ENCODE results near the gene GOLGA6L2. TPM values are rescaled to one million over a fixed set of nuclear protein-coding genes. Genes with fewer than 3 reads are reported as not detected.

Gene GOLGA6L2
- not detected for polyA plus RNA-seq
- long read RNA-seq, donor 1: 0 reads
- long read RNA-seq, donor 2: 0 reads
- long read RNA-seq, donor 3: 0 reads
- long read RNA-seq, donor 4: 0 reads
- long read RNA-seq, donor 5: 0 reads
- long read RNA-seq, donor 6: 0 reads
- long read RNA-seq, donor 7: 0 reads
- long read RNA-seq, donor 8: 0 reads
- long read RNA-seq, donor 9: 0 reads
- long read RNA-seq, donor 10: 0 reads
- long read RNA-seq, donor 11: 0 reads

GRCh38 chr15:23447107-23447500 is at the start of gene GOLGA6L2:
Gene GOLGA6L2 (minus strand): TSS chr15:23447243. CDS start chr15:23447181, 62 bp downstream.
- no peaks in the 10 kb centered on the region for H3K27me3 ChIP-seq (ENCODE audit: control insufficient read depth, insufficient read depth, low read length)
- H3K9me3 ChIP-seq (ENCODE audit: control insufficient read depth, low read depth, low read length): peaks cover 4% of the 10 kb centered on the region
- no peak within 1 kb of the TSS for H3K27ac ChIP-seq (ENCODE audit: low read length)
- no peaks in the 10 kb centered on the region for H3K4me1 ChIP-seq (ENCODE audit: control insufficient read depth, insufficient read depth, low read length)
- H3K4me3 ChIP-seq (ENCODE audit: low read length): no peak within 1 kb of the TSS
- no peak for DNase-seq
- WGBS (ENCODE audit: insufficient coverage, low lambda C conversion rate): no CpG with 5 or more reads among the region's 10 CpGs
- H3K36me3 ChIP-seq (ENCODE audit: control insufficient read depth, insufficient read depth, low read length): no peaks in the 10 kb centered on the region

GRCh38 chr15:23484870-23485269 is 37.8 kb upstream of the GOLGA6L2 start:
- WGBS (ENCODE audit: insufficient coverage, low lambda C conversion rate): no CpG with 5 or more reads among the region's 2 CpGs
- Histone ChIP-seq H3K9me3 (ENCODE audit: control insufficient read depth, low read depth, low read length) (no peaks in the 10 kb centered on the region), H3K4me1 (ENCODE audit: control insufficient read depth, insufficient read depth, low read length) (no peaks in the 10 kb centered on the region), H3K4me3 (ENCODE audit: low read length) (no peak overlapping the region), H3K36me3 (ENCODE audit: control insufficient read depth, insufficient read depth, low read length) (no peaks in the 10 kb centered on the region), H3K27ac (ENCODE audit: low read length) (no peak overlapping the region), H3K27me3 (ENCODE audit: control insufficient read depth, insufficient read depth, low read length) (no peaks in the 10 kb centered on the region)
- no peak for DNase-seq

GRCh38 chr15:23483821-23484299 is 36.8 kb upstream of the GOLGA6L2 start:
- Histone ChIP-seq H3K4me1 (ENCODE audit: control insufficient read depth, insufficient read depth, low read length) (no peaks in the 10 kb centered on the region), H3K36me3 (ENCODE audit: control insufficient read depth, insufficient read depth, low read length) (no peaks in the 10 kb centered on the region), H3K27ac (ENCODE audit: low read length) (no peak overlapping the region), H3K9me3 (ENCODE audit: control insufficient read depth, low read depth, low read length) (no peaks in the 10 kb centered on the region), H3K27me3 (ENCODE audit: control insufficient read depth, insufficient read depth, low read length) (no peaks in the 10 kb centered on the region), H3K4me3 (ENCODE audit: low read length) (no peak overlapping the region)
- DNase-seq: no peak
- WGBS (ENCODE audit: insufficient coverage, low lambda C conversion rate): 60% methylated on average over 1 of the region's 2 CpGs

- WGBS (ENCODE audit: insufficient coverage, low lambda C conversion rate): no CpG with 5 or more reads among the region's 3 CpGs
- peaks cover 1% of the 10 kb centered on the region for H3K9me3 ChIP-seq (ENCODE audit: control insufficient read depth, low read depth, low read length)
- H3K27me3 ChIP-seq (ENCODE audit: control insufficient read depth, insufficient read depth, low read length): no peaks in the 10 kb centered on the region
- no peaks in the 10 kb centered on the region for H3K4me1 ChIP-seq (ENCODE audit: control insufficient read depth, insufficient read depth, low read length)
- no peaks in the 10 kb centered on the region for H3K36me3 ChIP-seq (ENCODE audit: control insufficient read depth, insufficient read depth, low read length)
- no peak overlapping the region for H3K4me3 ChIP-seq (ENCODE audit: low read length)
- no peak overlapping the region for H3K27ac ChIP-seq (ENCODE audit: low read length)
- no peak for DNase-seq
These were observed 35.9 kb upstream of the GOLGA6L2 start for GRCh38 chr15:23482764-23483489.

- DNase-seq: no peak
- no CpG with 5 or more reads among the region's 1 CpG for WGBS (ENCODE audit: insufficient coverage, low lambda C conversion rate)
- no peak overlapping the region for H3K27ac ChIP-seq (ENCODE audit: low read length)
These were observed 35.2 kb upstream of the GOLGA6L2 start for GRCh38 chr15:23482228-23482627.

GRCh38 chr15:23477920-23478319 is 30.9 kb upstream of the GOLGA6L2 start:
- Histone ChIP-seq H3K27ac (ENCODE audit: low read length) (no peak overlapping the region), H3K9me3 (ENCODE audit: control insufficient read depth, low read depth, low read length) (peaks cover 3% of the 10 kb centered on the region), H3K4me1 (ENCODE audit: control insufficient read depth, insufficient read depth, low read length) (no peaks in the 10 kb centered on the region), H3K36me3 (ENCODE audit: control insufficient read depth, insufficient read depth, low read length) (no peaks in the 10 kb centered on the region), H3K4me3 (ENCODE audit: low read length) (no peak overlapping the region), H3K27me3 (ENCODE audit: control insufficient read depth, insufficient read depth, low read length) (no peaks in the 10 kb centered on the region)
- WGBS (ENCODE audit: insufficient coverage, low lambda C conversion rate): no CpG with 5 or more reads among the region's 6 CpGs
- DNase-seq: no peak

More at GRCh38 chr15:23482228-23482627, 35.2 kb upstream of the GOLGA6L2 start:
- H3K9me3 ChIP-seq (ENCODE audit: control insufficient read depth, low read depth, low read length): peaks cover 3% of the 10 kb centered on the region
- no peaks in the 10 kb centered on the region for H3K4me1 ChIP-seq (ENCODE audit: control insufficient read depth, insufficient read depth, low read length)
- no peaks in the 10 kb centered on the region for H3K27me3 ChIP-seq (ENCODE audit: control insufficient read depth, insufficient read depth, low read length)
- H3K36me3 ChIP-seq (ENCODE audit: control insufficient read depth, insufficient read depth, low read length): no peaks in the 10 kb centered on the region
- no peak overlapping the region for H3K4me3 ChIP-seq (ENCODE audit: low read length)

- 83% methylated on average over 1 of the region's 3 CpGs for WGBS (ENCODE audit: insufficient coverage, low lambda C conversion rate)
- Histone ChIP-seq H3K4me1 (ENCODE audit: control insufficient read depth, insufficient read depth, low read length) (no peaks in the 10 kb centered on the region), H3K4me3 (ENCODE audit: low read length) (no peak overlapping the region), H3K27me3 (ENCODE audit: control insufficient read depth, insufficient read depth, low read length) (no peaks in the 10 kb centered on the region), H3K36me3 (ENCODE audit: control insufficient read depth, insufficient read depth, low read length) (no peaks in the 10 kb centered on the region), H3K9me3 (ENCODE audit: control insufficient read depth, low read depth, low read length) (no peaks in the 10 kb centered on the region), H3K27ac (ENCODE audit: low read length) (no peak overlapping the region)
- DNase-seq: no peak
These were observed 25.6 kb upstream of the GOLGA6L2 start for GRCh38 chr15:23472678-23473077.

GRCh38 chr15:23472033-23472432 is 25.0 kb upstream of the GOLGA6L2 start:
- no peaks in the 10 kb centered on the region for H3K27me3 ChIP-seq (ENCODE audit: control insufficient read depth, insufficient read depth, low read length)
- no peak for DNase-seq
- no peak overlapping the region for H3K27ac ChIP-seq (ENCODE audit: low read length)
- WGBS (ENCODE audit: insufficient coverage, low lambda C conversion rate): no CpG with 5 or more reads among the region's 1 CpG
- H3K4me3 ChIP-seq (ENCODE audit: low read length): no peak overlapping the region
- no peaks in the 10 kb centered on the region for H3K9me3 ChIP-seq (ENCODE audit: control insufficient read depth, low read depth, low read length)
- no peaks in the 10 kb centered on the region for H3K36me3 ChIP-seq (ENCODE audit: control insufficient read depth, insufficient read depth, low read length)
- H3K4me1 ChIP-seq (ENCODE audit: control insufficient read depth, insufficient read depth, low read length): no peaks in the 10 kb centered on the region

- Histone ChIP-seq H3K27ac (ENCODE audit: low read length) (no peak overlapping the region), H3K9me3 (ENCODE audit: control insufficient read depth, low read depth, low read length) (peaks cover 2% of the 10 kb centered on the region), H3K4me3 (ENCODE audit: low read length) (no peak overlapping the region), H3K4me1 (ENCODE audit: control insufficient read depth, insufficient read depth, low read length) (no peaks in the 10 kb centered on the region), H3K36me3 (ENCODE audit: control insufficient read depth, insufficient read depth, low read length) (no peaks in the 10 kb centered on the region), H3K27me3 (ENCODE audit: control insufficient read depth, insufficient read depth, low read length) (no peaks in the 10 kb centered on the region)
- no CpG with 5 or more reads among the region's 3 CpGs for WGBS (ENCODE audit: insufficient coverage, low lambda C conversion rate)
- no peak for DNase-seq
These were observed 20.1 kb upstream of the GOLGA6L2 start for GRCh38 chr15:23467110-23467600.

- no peak for DNase-seq
- Histone ChIP-seq H3K27me3 (ENCODE audit: control insufficient read depth, insufficient read depth, low read length) (no peaks in the 10 kb centered on the region), H3K4me1 (ENCODE audit: control insufficient read depth, insufficient read depth, low read length) (no peaks in the 10 kb centered on the region), H3K9me3 (ENCODE audit: control insufficient read depth, low read depth, low read length) (no peaks in the 10 kb centered on the region), H3K4me3 (ENCODE audit: low read length) (no peak overlapping the region), H3K36me3 (ENCODE audit: control insufficient read depth, insufficient read depth, low read length) (no peaks in the 10 kb centered on the region), H3K27ac (ENCODE audit: low read length) (no peak overlapping the region)
- no CpG with 5 or more reads among the region's 5 CpGs for WGBS (ENCODE audit: insufficient coverage, low lambda C conversion rate)
These were observed 10.8 kb upstream of the GOLGA6L2 start for GRCh38 chr15:23457890-23458289.
